CD4-positive, alpha-beta memory T cell (primary cell): Measurements from ENCODE around the gene SDHAF1. TPM values are rescaled to one million over a fixed set of nuclear protein-coding genes. Genes with fewer than 3 reads are reported as not detected.
"Not testable (repeated sequence)": the region's sequence is repeated elsewhere in the genome, so short reads cannot be mapped to it uniquely, and the experiment has no call there.

Source experiments
- CTCF ChIA-PET: fragments of 350-600 bp; sonication (Branson Sonifier 250); formaldehyde crosslinking; loops from one replicate; lab custom pipeline; 2021; ENCODE audit warnings: inconsistent platforms; ENCODE audit not compliant: partially characterized antibody; lab: Charles Lee
- POLR2A ChIA-PET: fragments of 350-600 bp; sonication (Branson Sonifier 250); formaldehyde crosslinking; loops from one replicate; lab custom pipeline; 2021; ENCODE audit not compliant: partially characterized antibody; lab: Charles Lee
- DNase-seq, 5 donors: peaks; one replicate each; pipeline versions ENCODE4 v3.0.0 to v3.0.0-alpha.2; 2020 to 2022; ENCODE audit warnings: mixed read lengths in 1 of 5
- H3K27ac ChIP-seq: one replicate; pipeline ENCODE4 v1.7.0; 2013; ENCODE audit warnings: low read depth, low read length
- H3K27me3 ChIP-seq: 2 replicates; pipeline ENCODE4 v1.7.0; 2013; ENCODE audit warnings: mild to moderate bottlenecking, low read length, moderate library complexity; ENCODE audit not compliant: insufficient read depth
- H3K36me3 ChIP-seq: 2 replicates; pipeline ENCODE4 v1.7.0; 2013; ENCODE audit warnings: mild to moderate bottlenecking, low read length, moderate library complexity; ENCODE audit not compliant: insufficient read depth
- H3K4me1 ChIP-seq: 2 replicates; pipeline ENCODE4 v1.7.0; 2013; ENCODE audit warnings: mild to moderate bottlenecking, low read length, moderate library complexity; ENCODE audit not compliant: insufficient read depth
- H3K4me3 ChIP-seq, 2 donors: one replicate each; pipeline ENCODE4 v1.7.0; 2013; ENCODE audit warnings: low read length in 2 of 2, mild to moderate bottlenecking in 1 of 2
- H3K9me3 ChIP-seq, 2 donors: one replicate each; pipeline ENCODE4 v1.7.0; 2013; ENCODE audit warnings: low read length in 2 of 2, control low read depth in 1 of 2; ENCODE audit not compliant: control insufficient read depth in 1 of 2
- H3K27ac Mint-ChIP-seq, 7 donors: one replicate each; pipeline ENCODE4 v1.8.0; 2020 to 2021; ENCODE audit warnings: mixed read lengths in 7 of 7, mild to moderate bottlenecking in 6 of 7, inconsistent platforms in 3 of 7, moderate library complexity in 3 of 7
- H3K27me3 Mint-ChIP-seq, 2 donors: one replicate each; pipeline ENCODE4 v1.8.0; 2020 to 2021; ENCODE audit warnings: mixed read lengths in 2 of 2
- H3K36me3 Mint-ChIP-seq, 2 donors: one replicate each; pipeline ENCODE4 v1.8.0; 2020 to 2021; ENCODE audit warnings: mixed read lengths in 2 of 2, inconsistent platforms in 1 of 2, mild to moderate bottlenecking in 1 of 2
- H3K4me1 Mint-ChIP-seq, 4 donors: one replicate each; pipeline ENCODE4 v1.8.0; 2020 to 2021; ENCODE audit warnings: mixed read lengths in 4 of 4, mild to moderate bottlenecking in 1 of 4
- H3K4me3 Mint-ChIP-seq, 8 donors: one replicate each; pipeline ENCODE4 v1.8.0; 2020 to 2021; ENCODE audit warnings: mixed read lengths in 8 of 8, mild to moderate bottlenecking in 7 of 8, moderate library complexity in 6 of 8, inconsistent platforms in 3 of 8
- H3K9me3 Mint-ChIP-seq, 8 donors: one replicate each; pipeline ENCODE4 v1.8.0; 2020 to 2021; ENCODE audit warnings: mixed read lengths in 8 of 8, mild to moderate bottlenecking in 5 of 8, inconsistent platforms in 3 of 8, moderate library complexity in 1 of 8
- intact Hi-C: fragments of 100-400 bp; cut with micrococcal nuclease; formaldehyde crosslinking; loops from one replicate; pipeline ENCODE4 v1.15.1; 2023
- polyA plus RNA-seq, 2 donors: library from polyadenylated mRNA; unstranded; fragments of 300-500 nt; fragmentation: Illumina TruSeq; gene quantifications; one replicate each; pipeline ENCODE4 v1.2.3, GENCODE V29; 2021
- total RNA-seq, 2 experiments: library from RNA; stranded (reverse); gene quantifications; one replicate each; pipeline ENCODE4 v1.2.3, GENCODE V29; 2021

Gene SDHAF1
- total and polyA plus RNA-seq, 4 experiments from 2014 or later: 21.9 to 41.3 (median 25.8) TPM

DNA sequence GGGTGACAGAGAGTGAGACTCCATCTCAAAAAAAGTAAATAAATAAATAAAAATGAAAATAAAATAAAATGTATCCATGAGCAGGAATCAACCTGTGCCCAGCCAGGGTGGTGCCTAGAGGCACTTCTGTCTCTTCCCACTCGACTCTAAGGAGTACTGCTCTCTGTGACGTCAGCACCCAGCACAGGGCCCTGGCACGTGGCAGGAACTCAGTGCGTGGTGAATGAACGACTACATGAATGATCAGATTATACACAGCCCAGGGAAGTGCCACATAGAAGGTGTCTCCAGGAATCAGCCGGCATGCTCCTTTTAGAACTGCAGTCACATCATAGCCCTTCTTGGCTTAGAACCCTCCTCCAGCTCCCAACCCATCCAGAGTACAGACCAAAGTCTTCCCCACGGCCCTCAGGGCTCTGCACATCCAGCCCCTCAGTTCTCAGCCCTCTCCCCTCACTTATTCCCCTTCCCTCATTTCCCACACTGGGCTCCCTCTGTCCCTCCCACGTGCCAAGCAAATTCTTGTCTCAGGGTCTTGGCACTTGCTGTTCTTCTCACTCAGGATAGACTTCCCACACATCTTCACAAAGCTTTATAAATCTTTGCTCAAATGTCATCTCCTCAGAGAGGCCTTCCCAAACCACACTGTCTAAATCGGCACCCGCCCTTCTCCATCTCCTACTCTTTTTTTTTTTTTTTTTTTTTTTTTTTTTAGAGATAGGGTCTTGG lies 33.5 kb downstream of the SDHAF1 start:
- H3K27me3 ChIP-seq: no peaks in the 10 kb centered on the region
- H3K4me1 Mint-ChIP-seq: peaks cover 0 to 10% (median 5%) of the 10 kb centered on the region in 4 donors
- H3K27ac Mint-ChIP-seq: peak overlapping the region in 1 of 7 donors; percentile 66
- POLR2A ChIA-PET: no interaction called here
- H3K9me3 Mint-ChIP-seq: no peaks in the 10 kb centered on the region
- CTCF ChIA-PET: no interaction called here
- no peaks in the 10 kb centered on the region for H3K9me3 ChIP-seq
- no peak for DNase-seq
- intact Hi-C loops: no loop called here
- H3K4me3 ChIP-seq: no peak overlapping the region
- peaks cover 9% of the 10 kb centered on the region for H3K36me3 ChIP-seq
- H3K27me3 Mint-ChIP-seq: peaks cover 0 to 2% of the 10 kb centered on the region in 2 donors
- no peak overlapping the region for H3K4me3 Mint-ChIP-seq
- H3K4me1 ChIP-seq: no peaks in the 10 kb centered on the region
- no peak overlapping the region for H3K27ac ChIP-seq
- H3K36me3 Mint-ChIP-seq: peaks cover 19% of the 10 kb centered on the region in 2 donors

DNA sequence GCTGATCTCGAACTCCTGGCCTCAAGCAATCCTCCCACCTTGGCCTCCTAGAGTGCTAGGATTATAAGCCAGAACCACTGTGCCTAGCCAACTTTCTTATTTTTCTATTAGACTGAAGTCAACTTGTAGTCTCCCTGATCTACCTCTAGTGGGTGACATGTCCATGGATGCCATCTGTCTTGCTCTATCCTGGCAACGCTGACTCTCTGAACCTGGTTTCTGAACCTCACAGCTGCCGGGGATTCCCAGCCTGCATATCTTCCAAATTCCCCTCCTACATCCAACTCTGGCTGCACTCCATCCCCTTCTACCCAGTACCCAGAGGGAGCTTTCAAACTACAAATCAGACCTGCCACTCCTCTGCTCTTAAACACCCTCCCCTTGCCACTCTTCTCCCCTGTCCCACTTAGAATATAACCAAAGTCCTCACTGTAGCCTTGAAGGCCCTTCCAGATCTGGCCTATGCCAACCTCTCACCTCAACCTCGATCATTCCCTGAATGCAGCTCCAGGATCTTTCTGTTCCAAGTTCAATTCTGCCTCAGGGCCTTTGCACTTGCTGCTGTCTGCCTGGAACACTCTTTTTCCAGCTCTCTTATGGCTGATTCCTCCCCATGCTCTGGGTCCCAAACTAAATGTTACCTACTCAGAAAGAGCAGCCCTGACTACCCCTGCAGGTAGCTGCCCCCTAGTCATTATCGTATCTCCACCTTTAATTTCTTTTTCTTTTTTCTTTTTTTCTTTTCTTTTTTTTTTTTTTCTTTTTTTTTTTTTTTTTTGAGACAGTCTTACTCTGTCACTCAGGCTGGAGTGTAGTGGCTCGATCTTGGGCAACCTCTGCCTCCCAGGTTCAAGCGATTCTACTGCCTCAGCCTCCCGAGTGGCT lies 35.5 kb downstream of the SDHAF1 start:
- Mint-ChIP-seq H3K36me3 (peaks cover 14 to 26% of the 10 kb centered on the region in 2 donors), H3K4me1 (peaks cover 10 to 28% (median 19%) of the 10 kb centered on the region in 4 donors), H3K4me3 (no peak overlapping the region), H3K9me3 (no peaks in the 10 kb centered on the region), H3K27me3 (peaks cover 0 to 2% of the 10 kb centered on the region in 2 donors), H3K27ac (no peak overlapping the region)
- intact Hi-C loops: no loop called here
- Histone ChIP-seq H3K27ac (no peak overlapping the region), H3K4me1 (peaks cover 10% of the 10 kb centered on the region), H3K36me3 (no peaks in the 10 kb centered on the region), H3K9me3 (no peaks in the 10 kb centered on the region), H3K27me3 (no peaks in the 10 kb centered on the region), H3K4me3 (no peak overlapping the region)
- DNase-seq: no peak
- POLR2A ChIA-PET: interaction anchor here (0.7 kb wide), 1 partner anchor 24 kb away, joined by 4 read pairs; the partner anchor contains the start of gene THAP8
- CTCF ChIA-PET: interaction anchor here (0.7 kb wide), 1 partner anchor 1282 kb away, joined by 3 read pairs; no protein-coding TSS in a partner anchor

GRCh38 chr19:36031308-36031707 lies 36.3 kb downstream of the SDHAF1 start:
- DNase-seq: no peak
- H3K4me3 ChIP-seq: no peak overlapping the region
- peaks cover 18% of the 10 kb centered on the region for H3K4me1 ChIP-seq
- CTCF ChIA-PET: no interaction called here
- H3K4me3 Mint-ChIP-seq: no peak overlapping the region
- H3K9me3 ChIP-seq: no peaks in the 10 kb centered on the region
- H3K27me3 ChIP-seq: no peaks in the 10 kb centered on the region
- H3K27me3 Mint-ChIP-seq: peaks cover 0 to 2% of the 10 kb centered on the region in 2 donors
- POLR2A ChIA-PET: no interaction called here
- peaks cover 14 to 36% (median 26%) of the 10 kb centered on the region in 4 donors for H3K4me1 Mint-ChIP-seq
- no peaks in the 10 kb centered on the region for H3K36me3 ChIP-seq
- H3K36me3 Mint-ChIP-seq: peaks cover 13 to 25% of the 10 kb centered on the region in 2 donors
- H3K9me3 Mint-ChIP-seq: no peaks in the 10 kb centered on the region
- intact Hi-C loops: no loop called here
- H3K27ac Mint-ChIP-seq: peak overlapping the region in 1 of 7 donors; percentile 23
- no peak overlapping the region for H3K27ac ChIP-seq

DNA sequence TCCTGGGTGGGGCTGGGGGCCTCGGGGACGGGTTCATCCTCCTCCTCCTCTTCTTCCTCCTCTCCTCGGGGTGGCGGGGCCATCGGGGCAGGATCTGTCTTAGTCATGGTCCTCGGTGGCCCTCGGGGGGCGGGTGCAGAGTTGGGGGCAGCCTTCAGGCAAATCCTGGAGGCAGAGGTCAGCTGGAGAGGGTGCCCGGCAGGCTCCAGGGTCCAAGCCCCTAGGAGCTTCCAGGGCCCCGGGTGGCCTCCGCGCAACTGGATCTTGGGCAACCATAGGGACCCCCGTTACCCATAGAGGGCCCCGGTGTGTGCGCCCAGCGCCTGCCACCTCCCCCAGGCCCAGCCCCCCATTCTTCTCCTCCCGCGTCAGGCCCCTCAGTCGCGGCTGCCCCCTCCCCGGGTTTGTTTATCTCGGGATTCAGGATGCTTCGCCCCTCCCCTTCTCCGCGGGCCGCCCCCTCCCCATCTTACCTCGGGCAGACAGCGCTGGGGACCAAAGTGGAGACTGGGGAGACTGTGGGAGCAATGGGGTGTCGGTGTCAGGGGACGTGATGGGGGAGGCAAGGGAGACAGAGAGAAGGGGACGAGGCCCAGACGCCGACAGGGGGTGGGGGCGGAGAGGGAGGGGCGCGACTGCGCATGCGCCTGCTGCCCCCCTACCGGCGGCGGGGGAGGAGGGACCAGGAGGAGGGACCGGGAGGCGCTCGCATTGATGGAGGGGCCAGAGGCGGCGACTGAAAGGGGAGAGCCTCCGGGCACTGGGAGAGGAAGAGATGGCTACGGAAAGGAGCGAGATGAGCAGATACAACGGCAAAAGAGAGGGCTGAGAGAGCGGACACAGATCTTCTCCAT lies 37.5 kb downstream of the SDHAF1 start, which contains the start of gene CLIP3:
Gene CLIP3, minus strand, starts transcription at position 623 of the 854 bp plus-strand sequence. Its CDS starts 516 bp downstream, at position 107.
- no peak within 1 kb of the TSS for H3K27ac ChIP-seq
- Mint-ChIP-seq H3K27me3 (peaks cover 0 to 2% of the 10 kb centered on the region in 2 donors), H3K9me3 (no peaks in the 10 kb centered on the region), H3K27ac (peak within 1 kb of the TSS in 5 of 7 donors; percentile 17 to 88 (median 42)), H3K36me3 (peaks cover 13 to 25% of the 10 kb centered on the region in 2 donors), H3K4me1 (peaks cover 21 to 47% (median 36%) of the 10 kb centered on the region in 4 donors), H3K4me3 (peak within 1 kb of the TSS; percentile 12 to 75 (median 60))
- no peak within 1 kb of the TSS for H3K4me3 ChIP-seq
- CTCF ChIA-PET: no interaction called here
- DNase-seq: peak in 2 of 5 donors; percentile 10 to 44
- intact Hi-C loops: no loop called here
- POLR2A ChIA-PET: no interaction called here
- H3K27me3 ChIP-seq: no peaks in the 10 kb centered on the region
- peaks cover 29% of the 10 kb centered on the region for H3K4me1 ChIP-seq
- H3K9me3 ChIP-seq: no peaks in the 10 kb centered on the region
- no peaks in the 10 kb centered on the region for H3K36me3 ChIP-seq

DNA sequence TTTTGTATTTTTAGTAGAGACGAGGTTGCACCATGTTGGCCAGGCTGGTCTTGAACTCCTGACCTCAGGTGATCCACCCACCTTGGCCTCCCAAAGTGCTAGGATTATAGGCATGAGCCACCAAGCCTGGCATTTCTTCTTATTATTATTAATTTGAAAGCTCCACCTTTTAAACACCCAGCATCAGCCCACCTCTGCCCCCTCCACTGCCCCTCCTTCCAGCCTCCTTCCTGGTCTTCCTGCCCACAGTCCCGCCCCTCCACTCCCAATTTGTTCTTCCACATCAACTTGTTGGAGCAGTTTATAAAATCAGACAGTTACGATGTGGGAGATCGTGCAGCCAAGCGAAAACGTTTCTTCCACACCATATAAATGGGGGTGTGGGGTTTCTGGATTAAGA lies 45.5 kb downstream of the SDHAF1 start:
- Histone ChIP-seq H3K4me3 (no peak overlapping the region), H3K36me3 (no peaks in the 10 kb centered on the region), H3K27ac (no peak overlapping the region), H3K4me1 (peaks cover 22% of the 10 kb centered on the region), H3K9me3 (no peaks in the 10 kb centered on the region), H3K27me3 (no peaks in the 10 kb centered on the region)
- DNase-seq: no peak
- H3K27me3 Mint-ChIP-seq: no peaks in the 10 kb centered on the region
- H3K36me3 Mint-ChIP-seq: peaks cover 12 to 13% of the 10 kb centered on the region in 2 donors
- ChIA-PET CTCF (no interaction called here), POLR2A (no interaction called here)
- H3K4me3 Mint-ChIP-seq: no peak overlapping the region
- intact Hi-C loops: no loop called here
- H3K4me1 Mint-ChIP-seq: peaks cover 13 to 26% (median 20%) of the 10 kb centered on the region in 4 donors
- peak overlapping the region in 1 of 7 donors; percentile 29 for H3K27ac Mint-ChIP-seq
- H3K9me3 Mint-ChIP-seq: no peaks in the 10 kb centered on the region

GRCh38 chr19:36041092-36041491 lies 46.1 kb downstream of the SDHAF1 start:
- H3K4me1 Mint-ChIP-seq: peaks cover 12 to 20% (median 15%) of the 10 kb centered on the region in 4 donors
- H3K4me3 Mint-ChIP-seq, H3K27me3 ChIP-seq, intact Hi-C loops, H3K9me3 Mint-ChIP-seq, H3K36me3 ChIP-seq, H3K27me3 Mint-ChIP-seq, H3K27ac ChIP-seq, H3K4me3 ChIP-seq, POLR2A ChIA-PET, H3K9me3 ChIP-seq, DNase-seq, CTCF ChIA-PET: not testable (repeated sequence)
- H3K4me1 ChIP-seq: peaks cover 16% of the 10 kb centered on the region
- peaks cover 10 to 15% of the 10 kb centered on the region in 2 donors for H3K36me3 Mint-ChIP-seq
- peak overlapping the region in 4 of 7 donors; percentile 1 to 57 (median 26) for H3K27ac Mint-ChIP-seq
